HG03135 (cell line): ENCODE measurements around the gene CARD8.
"Not testable (repeated sequence)": the region's sequence is repeated elsewhere in the genome, so short reads cannot be mapped to it uniquely, and the experiment has no call there.

Experiments used
- ATAC-seq: cut with Tn5 transposase; IDR thresholded peaks from one replicate; pipeline ENCODE4 v1.9.1; 2021; ENCODE audit warnings: mild to moderate bottlenecking, moderate library complexity; ENCODE audit not compliant: unreplicated experiment

Gene CARD8, protein sequence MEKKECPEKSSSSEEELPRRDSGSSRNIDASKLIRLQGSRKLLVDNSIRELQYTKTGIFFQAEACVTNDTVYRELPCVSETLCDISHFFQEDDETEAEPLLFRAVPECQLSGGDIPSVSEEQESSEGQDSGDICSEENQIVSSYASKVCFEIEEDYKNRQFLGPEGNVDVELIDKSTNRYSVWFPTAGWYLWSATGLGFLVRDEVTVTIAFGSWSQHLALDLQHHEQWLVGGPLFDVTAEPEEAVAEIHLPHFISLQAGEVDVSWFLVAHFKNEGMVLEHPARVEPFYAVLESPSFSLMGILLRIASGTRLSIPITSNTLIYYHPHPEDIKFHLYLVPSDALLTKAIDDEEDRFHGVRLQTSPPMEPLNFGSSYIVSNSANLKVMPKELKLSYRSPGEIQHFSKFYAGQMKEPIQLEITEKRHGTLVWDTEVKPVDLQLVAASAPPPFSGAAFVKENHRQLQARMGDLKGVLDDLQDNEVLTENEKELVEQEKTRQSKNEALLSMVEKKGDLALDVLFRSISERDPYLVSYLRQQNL

DNA sequence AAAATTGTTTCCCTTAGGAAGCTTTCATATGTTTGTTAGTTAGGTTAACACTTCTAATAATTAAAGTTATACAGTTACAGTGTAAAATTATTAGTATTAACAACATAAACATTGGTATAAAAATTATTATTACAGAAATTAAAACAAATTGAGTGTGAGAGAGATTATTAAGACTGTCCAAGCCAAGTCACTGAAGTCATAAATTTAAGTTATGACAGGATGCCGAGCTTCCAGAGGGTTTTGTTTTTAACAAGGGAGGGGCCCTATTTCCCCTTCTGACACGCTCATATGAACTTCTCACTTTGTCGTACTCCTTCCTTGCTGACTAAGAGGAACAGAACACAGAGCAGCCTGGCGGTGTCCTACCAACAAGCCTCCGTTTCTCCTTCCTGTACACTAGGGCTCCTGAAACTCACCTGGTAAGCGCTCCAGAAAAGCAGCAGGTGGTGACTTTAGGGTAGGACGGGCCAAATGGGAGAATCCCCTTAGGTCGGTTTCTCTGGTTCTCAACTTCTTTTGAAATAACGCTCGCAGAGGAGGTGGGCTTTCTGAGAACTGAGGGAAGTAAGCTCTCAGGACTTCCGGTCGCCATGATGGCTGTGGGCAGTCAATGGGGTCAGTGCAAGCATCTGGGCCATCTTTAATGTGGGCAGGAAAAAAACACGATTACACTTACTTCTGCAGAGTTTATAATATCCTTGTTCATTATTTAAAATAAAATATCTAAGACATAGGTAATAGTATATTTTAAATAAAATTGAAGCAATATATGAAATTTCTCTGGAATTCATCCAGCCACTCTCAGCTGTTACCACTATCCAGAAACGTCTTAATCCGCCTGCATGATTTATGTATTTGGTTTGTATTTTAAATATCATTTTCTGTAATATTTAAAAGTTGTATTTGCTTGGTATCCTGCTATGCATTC is at the start of gene CARD8:
CARD8 (minus strand) TSS at position 537 of the 928 bp plus-strand sequence. CDS start 14,892 bp downstream, outside the sequence.
- ATAC-seq, result peak; percentile 67

DNA sequence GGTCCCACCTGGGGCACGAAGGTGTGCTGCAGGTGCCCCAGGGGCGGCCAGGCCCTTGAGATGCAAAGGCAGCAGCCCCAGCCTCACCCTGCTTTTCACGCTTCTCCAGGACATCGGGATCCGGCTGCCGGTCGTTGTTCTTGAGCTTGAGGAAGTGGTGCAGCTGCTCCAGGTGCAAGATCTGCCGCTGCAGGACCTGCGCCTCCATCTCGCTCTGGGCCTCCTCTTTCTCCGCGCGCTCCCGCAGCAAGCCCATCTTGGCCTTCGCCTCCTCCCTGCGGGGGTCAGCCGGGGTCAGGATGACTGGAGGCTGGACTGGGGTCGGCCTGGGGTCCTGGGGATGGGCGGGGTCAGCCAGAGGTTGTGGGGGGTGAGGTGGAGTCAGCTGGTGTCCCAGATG is 48.2 kb upstream of the CARD8 start:
- ATAC-seq, result no peak

DNA sequence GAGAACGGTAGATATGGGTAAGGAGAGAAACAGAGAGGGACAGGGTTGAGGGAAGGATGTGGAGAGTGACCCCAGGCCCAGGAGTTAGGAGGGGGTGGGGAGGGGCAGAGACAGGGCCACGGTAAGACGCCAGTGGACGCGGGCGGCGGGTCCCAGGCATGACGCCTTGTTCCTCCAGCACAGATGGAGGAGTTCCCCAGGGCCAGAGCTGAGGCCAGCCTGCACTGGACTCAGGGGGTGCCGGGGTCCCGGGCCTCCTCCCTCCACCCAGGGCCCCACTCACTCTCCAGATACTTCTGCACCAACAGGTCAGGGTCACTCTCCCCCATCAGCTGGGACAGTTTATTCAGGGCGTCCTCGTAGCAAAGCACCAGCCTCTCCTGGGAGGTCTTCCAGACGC is 47.7 kb upstream of the CARD8 start:
- no peak for ATAC-seq

DNA sequence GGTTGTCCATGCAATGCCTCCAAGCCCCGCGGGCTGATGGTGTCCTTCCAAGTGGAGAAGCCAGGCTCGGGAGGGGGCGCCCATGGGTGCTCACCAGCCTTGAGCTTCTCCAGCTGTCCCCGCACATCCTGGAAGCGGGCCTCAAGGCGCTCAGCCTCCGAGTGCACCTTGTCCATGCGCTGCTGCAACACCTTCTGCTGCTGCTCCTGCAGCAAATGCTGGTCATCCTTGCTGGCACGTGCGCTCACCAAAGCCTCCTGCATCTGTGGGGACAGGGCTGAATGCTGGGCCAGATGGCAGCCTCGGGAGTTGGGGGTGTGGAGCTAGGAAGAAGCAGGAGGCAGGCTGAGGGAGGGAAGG is 46.9 kb upstream of the CARD8 start:
- no peak for ATAC-seq

DNA sequence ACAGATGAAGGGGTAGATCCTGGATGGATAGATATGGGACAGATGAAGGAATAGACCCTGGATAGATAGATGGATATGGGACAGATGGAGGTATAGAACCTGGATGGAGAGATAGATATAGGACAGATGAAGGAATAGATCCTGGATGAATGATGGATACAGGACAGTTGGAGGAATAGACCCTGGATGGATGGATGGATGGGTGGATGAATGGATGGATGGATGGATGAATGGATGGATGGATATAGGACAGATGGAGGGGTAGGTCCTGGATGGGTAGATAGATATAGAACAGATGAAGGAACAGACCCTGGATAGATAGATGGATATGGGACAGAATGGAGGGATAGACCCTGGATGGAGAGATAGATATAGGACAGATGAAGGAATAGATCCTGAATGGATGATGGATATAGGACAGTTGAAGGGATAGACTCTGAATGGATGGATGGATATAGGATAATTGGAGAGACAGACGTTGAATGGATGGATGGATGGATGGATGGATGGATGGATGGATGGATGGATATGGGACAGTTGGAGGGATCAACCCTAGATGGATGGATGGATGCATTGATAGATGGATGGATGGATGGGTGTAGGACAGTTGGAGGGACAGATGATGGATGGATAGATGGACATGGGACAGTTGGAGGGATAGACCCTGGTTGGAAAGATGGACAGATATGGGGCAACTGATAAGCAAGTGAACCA is 46.3 kb upstream of the CARD8 start:
- no peak for ATAC-seq

DNA sequence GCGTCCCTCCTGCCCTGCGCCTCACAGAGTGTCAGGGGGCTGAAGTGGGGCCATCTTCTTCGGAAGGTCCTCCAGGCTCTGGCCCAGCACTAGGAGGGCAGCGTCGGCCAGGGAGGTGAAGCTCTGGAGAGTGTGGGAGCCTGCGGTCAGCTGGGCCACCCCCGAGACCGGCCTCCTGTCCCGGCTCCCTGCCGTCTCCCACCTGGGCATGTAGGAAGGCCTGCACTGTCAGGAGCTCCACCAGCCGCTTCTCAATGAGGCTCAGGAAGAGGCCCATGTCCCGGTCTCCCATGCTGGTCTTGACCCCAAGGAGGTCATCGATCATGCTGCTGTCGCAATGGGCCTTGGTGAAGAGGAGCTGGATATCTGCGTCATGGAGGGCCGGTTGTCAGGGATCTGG is 42.3 kb upstream of the CARD8 start:
- ATAC-seq, result no peak

DNA sequence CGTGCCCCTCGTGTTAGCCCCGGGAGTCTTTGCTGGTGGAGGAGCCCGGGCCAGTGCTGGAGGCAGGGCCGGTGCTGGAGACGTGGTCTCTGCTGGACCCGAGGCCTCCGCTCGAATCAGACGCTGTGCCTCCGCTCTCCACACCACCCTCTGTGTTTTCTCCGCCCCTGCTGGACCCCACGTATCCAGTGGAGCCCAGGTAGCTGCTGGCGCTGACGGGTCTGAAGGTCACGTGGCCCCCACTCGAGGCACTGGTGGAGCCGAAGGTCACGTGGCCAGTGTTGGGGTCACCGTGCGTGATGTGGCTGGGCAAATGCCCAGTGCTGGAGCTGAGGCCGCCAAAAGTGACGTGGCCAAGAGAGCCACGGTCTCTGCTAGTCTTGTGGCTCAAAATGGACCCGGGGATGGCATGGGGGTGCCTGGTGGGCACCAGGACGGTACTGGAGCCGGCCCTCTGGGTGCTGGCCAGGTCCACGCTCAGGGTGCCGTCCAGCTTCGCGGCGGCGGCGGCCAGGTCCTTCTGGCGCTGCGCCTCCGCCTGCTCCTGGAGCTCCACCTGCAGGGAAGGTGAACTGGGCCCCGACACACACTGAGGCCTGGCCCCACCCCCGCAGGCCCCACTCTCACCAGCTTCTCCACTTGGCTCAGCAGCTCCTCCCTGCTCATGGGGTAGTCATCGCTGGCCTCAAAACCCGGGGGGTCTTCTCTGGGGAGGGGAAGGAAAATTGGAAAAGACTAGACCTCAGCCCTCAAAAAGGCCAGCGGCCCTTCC is 41.4 kb upstream of the CARD8 start:
- no peak for ATAC-seq

DNA sequence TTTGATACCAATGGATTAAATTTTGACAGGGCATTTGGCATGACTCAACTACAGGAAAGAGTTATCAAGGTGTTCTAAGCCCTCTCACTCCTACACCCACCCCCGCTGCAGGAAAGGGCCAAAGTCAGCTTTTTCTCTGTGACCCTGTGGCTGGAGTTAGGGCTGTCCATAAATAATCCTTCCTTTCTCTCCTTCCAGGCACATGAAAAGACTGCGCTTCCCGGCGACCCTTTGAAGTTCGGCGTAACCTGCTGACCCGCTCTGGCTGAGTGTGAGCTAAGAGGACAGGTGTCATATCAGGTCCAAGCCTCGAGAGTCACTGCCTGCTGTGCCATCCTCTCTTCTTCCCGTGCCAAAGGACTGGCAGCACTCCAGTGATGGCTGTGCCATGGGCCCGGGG is 39.7 kb upstream of the CARD8 start:
- ATAC-seq, result no peak

DNA sequence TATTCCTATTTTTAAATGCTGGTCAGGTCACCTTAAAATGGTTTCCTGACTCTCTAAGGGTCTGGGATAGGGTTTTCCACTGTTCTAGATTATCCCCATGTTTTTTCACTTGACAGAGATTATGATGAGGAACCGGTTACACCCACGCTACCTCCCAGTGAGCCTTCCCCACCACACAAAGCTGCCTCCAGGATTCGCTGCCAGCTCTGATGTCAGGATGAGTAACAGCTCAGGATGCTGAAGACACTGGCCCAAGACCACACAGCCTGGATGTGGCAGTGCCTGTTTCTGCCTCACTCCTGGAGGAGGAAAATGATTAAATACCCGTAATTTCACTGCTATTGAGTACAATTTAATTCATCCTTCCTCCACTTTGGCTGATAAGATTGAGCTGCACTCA is 37.1 kb upstream of the CARD8 start:
- ATAC-seq, result no peak

DNA sequence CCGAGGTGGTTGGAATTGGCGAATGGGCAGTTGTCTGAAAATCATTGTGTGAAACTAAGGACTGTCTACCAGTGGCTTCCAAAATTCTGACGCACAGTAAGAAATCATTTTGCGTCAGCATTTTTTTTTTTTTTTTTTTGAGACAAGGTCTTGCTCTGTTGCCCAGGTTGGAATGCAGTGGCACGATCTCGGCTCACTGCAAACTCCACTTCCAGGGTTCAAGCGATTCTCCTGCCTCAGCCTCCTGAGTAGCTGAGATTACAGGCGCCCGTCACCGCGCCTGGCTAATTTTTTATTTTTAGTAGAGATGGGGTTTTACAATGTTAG is 35.7 kb upstream of the CARD8 start:
- not testable (repeated sequence) for ATAC-seq

DNA sequence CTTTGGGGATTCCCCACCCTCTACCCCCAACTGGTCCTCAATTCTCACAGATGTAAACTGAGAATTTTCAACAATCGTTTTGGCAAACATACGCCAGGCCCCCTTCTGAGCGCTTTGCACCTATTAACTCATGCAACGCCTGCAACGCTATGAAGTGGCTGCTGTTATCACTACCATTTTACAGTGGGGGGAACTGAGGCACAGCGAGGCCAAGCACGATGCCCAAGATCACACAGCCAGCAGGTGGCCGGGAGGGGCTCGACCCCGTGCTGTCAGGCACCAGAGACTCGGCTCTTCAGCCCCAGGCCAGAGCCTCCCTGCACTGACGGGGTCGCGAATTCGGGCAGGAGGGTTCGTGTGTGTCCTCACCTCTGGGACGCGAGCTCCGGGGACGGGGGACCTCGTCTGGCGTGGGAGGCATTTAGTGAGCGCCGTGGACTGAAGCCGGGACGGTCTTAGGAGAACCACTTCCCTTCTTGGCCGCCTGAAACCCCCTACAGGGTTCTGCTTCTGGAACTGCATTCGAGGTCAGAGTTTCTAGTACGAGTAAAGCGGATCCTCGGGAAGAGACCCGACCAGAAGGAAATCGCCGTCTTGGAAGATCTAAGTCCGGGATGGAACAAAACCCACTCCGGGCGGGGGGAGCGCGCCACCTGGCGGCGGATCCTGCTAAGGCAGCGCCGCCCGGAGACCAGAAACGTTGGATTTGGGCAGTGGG is 35.2 kb upstream of the CARD8 start:
- ATAC-seq, result no peak

DNA sequence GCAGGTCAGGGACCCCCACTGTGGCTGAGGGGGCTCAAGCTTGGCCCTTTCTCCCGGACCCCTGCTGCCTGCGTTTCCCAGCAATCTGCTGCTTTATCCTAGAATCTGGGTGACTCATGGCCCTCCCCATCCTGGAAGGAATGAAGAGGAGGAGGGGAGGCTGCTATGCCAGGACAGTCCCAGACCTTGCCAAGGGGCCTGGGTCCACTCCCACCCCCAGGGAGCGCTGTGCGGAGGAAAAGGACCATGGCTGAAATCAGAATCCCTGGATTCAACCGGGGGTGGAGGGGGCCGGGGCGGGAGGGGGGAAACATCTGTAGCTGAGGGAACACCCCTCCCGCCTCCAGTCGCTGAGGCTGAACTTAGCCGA is 34.7 kb upstream of the CARD8 start:
- ATAC-seq, result no peak

DNA sequence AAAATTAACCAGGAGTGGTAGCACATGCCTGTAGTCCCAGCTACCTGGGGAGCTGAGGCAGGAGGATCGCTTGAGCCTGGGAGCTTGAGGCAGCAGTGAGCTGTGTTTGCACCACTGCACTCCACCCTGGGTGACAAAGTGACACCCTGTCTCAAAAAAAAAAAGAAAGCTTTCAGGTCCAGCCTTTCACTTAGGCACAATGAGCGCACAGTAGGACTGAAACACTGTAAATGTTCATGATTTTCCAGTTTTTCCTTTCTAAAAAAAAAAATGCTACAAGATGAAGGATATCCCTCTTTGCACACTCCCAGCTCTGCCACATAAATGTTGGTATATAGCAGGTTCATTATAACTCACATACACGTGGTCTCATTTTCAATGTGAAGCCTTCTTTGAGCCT is 32.0 kb upstream of the CARD8 start:
- ATAC-seq, result no peak

DNA sequence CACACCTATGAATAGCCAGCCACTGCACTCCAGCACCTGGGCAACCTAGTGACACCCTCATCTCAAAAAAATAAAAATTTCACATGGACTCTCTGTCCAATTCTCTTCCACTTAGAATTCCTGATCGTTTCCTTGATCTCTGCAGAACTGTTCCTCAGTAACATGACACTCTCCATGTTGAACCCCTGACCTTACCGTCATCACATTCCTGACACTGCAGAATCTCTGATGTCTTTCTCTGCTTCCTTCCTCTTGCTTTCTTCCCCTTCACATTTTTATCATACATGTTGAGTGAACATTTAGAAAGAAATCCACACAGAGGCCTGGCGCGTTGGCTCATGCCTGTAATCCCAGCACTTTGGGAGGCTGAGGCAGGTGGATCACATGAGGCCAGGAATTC is 29.2 kb upstream of the CARD8 start:
- ATAC-seq, result no peak

DNA sequence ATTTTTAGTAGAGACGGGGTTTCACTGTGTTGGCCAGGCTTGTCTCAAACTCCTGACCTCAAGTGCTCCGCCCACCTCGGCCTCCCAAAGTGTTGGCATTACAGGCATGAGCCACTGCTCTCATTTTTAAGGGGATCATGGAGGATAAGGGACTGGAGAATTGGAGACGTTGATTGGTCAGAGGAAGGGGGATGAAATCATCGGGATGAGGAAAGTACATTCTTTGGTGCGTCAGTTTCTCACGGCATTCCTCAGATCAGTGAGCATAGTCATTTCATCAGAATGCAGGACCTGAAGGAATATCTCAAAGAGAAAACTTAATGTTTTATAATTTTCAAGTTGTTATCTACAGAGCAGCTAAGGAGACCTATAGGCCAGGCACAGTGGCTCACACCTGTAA is 28.2 kb upstream of the CARD8 start:
- no peak for ATAC-seq

DNA sequence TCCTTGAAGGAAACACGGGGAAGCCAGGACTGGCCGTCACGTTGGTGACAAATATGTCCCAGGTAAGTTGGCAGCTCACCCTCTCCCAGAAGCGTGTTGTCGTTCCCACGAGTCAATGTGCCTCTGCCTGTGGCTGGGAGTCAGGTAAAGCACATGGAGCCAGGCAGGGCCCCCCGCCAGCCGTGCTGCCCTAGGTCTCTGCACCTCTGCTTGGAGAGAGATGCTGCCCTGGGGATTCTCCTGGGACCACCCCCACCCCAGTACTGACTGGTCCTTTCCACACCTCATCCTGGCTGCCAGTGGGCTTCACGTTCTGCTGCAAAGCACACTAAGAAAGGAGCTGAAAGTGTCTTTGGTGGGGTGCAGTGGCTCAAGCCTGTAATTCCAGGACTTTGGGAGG is 24.0 kb upstream of the CARD8 start:
- no peak for ATAC-seq

DNA sequence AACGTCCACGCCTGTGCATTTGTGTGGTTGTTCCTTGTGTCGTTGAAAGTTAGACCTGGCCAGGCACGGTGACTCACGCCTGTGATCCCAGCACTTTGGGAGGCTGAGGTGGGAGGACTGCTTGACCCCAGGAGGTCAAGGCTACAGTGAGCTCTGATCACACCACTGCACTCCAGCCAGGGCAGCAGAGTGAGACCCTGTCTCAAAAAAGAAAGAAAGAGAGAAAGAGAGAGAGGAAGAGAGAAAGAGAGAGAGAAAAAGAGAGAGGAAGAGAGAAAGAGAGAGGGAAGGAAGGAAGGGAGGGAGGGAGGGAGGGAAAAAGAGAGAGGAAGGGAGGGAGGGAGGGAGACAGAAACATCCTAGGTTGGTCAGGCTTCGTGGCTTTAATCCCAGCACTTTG is 19.2 kb upstream of the CARD8 start:
- ATAC-seq, result no peak

DNA sequence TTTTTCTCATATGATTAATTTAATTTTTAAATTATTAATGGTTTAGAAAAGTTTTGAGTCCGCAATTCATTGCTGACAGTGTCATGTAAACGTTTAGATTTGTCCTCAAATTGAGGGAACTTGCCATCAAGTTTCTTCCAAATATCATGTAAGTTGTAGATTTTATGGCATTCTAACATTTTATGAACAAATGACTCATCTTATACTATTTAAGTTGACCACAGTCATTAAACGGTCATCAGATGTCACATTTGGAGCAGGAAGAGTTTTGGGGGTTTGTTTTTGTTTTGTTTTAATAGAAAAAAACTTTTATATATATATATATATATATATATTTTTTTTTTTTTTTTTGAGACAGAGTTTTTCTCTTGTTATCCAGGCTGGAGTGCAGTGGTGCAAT is 18.5 kb upstream of the CARD8 start:
- no peak for ATAC-seq

DNA sequence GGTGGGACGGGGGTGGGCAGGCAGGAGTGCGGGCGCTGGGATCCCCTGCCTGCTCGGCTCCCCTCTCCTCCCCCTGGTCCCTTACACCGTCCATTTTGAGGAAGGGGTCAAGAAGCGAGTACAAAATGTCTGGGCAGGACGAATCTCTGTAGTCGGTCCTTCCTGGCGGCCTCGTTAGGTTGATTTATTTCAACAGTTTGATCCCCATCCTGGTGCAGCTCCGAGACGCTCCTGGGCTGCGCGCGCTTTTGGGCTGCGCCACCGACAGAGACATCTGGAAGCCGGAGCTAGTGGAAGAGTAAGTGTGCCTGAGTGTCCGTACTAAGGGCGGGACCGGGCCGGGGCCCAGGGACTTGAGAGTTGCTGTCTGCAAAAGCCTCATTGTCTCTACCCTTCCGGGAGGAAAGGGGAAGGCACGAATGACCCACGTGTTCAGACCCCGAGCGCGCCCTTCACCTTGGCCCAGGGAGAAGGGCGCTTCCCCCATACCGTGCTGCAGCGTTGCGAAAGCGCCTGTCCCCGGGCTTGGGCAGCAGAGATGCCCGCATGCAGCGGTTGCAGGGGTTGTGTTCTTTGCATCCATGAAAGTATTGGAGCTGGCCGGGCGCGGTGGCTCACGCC is 15.9 kb upstream of the CARD8 start:
- no peak for ATAC-seq

DNA sequence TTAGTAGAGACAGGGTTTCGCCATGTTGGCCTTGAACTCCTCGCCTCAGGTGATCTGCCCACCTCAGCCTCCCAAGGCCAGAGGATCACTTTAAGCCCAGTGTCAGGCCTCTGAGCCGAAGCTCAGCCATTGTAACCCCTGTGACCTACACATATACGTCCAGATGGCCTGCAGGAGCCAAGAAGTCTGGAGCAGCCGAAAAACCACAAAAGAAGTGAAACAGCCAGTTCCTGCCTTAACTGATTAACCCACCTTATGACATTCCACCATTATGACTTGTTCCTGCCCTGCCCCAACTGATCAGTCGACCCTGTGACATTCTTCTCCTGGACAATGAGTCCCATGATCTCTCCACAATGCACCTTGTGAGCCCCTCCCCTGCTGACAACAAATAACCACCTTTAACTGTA is 13.9 kb upstream of the CARD8 start:
- ATAC-seq, result not testable (repeated sequence)
